Lung (tissue), 12 donors: Measurements from ENCODE around the gene NRXN2. TPM values are rescaled to one million over a fixed set of nuclear protein-coding genes. Genes with fewer than 3 reads are reported as not detected.
A peak's percentile ranks its signal among the peaks of the same experiment; 100 is the strongest.

ENCODE experiments used
- ATAC-seq: fragments of 200-7000 bp; cut with Tn5 transposase; one replicate; pipeline ENCODE4 v1.9.1; 2020; ENCODE audit warnings: moderate number of reproducible peaks; ENCODE audit not compliant: insufficient read depth, low FRiP score
- DNase-seq, 3 donors: peaks; one replicate each; pipeline ENCODE4 v3.0.0-alpha.2; 2013 to 2017
- H3K27ac ChIP-seq, 2 donors: one replicate each; pipeline ENCODE4 v1.5.1; 2013; ENCODE audit warnings: mild to moderate bottlenecking in 2 of 2, moderate library complexity in 2 of 2, control low read depth in 1 of 2, inconsistent platforms in 1 of 2, low read depth in 1 of 2, low read length in 1 of 2
- H3K27me3 ChIP-seq, 3 donors: one replicate each; pipeline ENCODE4 v1.5.1; 2013; ENCODE audit warnings: low read length in 2 of 3; ENCODE audit not compliant: control insufficient read depth in 3 of 3, insufficient read depth in 3 of 3
- H3K36me3 ChIP-seq, 4 donors: one replicate each; pipeline ENCODE4 v1.5.1; 2013; ENCODE audit warnings: low read length in 4 of 4, mild to moderate bottlenecking in 1 of 4, moderate library complexity in 1 of 4; ENCODE audit not compliant: control insufficient read depth in 4 of 4, insufficient read depth in 4 of 4
- H3K4me1 ChIP-seq, 5 donors: one replicate each; pipeline ENCODE4 v1.5.1; 2013; ENCODE audit warnings: low read length in 5 of 5, mild to moderate bottlenecking in 2 of 5, moderate library complexity in 1 of 5; ENCODE audit not compliant: control insufficient read depth in 5 of 5, insufficient read depth in 5 of 5
- H3K4me3 ChIP-seq: one replicate; pipeline ENCODE4 v1.5.1; 2013; ENCODE audit warnings: mild to moderate bottlenecking, control low read depth, moderate library complexity
- H3K9ac ChIP-seq, 2 donors: one replicate each; pipeline ENCODE4 v1.5.1; 2013; ENCODE audit warnings: low read length in 2 of 2, control low read depth in 1 of 2; ENCODE audit not compliant: insufficient read depth in 1 of 2
- H3K9me3 ChIP-seq, 4 donors: one replicate each; pipeline ENCODE4 v1.5.1; 2013; ENCODE audit warnings: low read length in 3 of 4, mild to moderate bottlenecking in 1 of 4, moderate library complexity in 1 of 4; ENCODE audit not compliant: control insufficient read depth in 4 of 4, insufficient read depth in 3 of 4
- whole genome bisulfite sequencing, 2 donors: extraction: QIAGEN DNeasy Blood & Tissue Kit; methylation state at CpG; one replicate each; pipeline ENCODE4 v1.1.7; 2013; 5-methylcytosine and 5-hydroxymethylcytosine counted together
- polyA plus RNA-seq, 2 donors: library from polyadenylated mRNA; stranded (reverse); fragments of 200-250 nt; gene quantifications; one replicate each; pipeline ENCODE4 v1.2.1, GENCODE V29; 2013
- total RNA-seq, 2 donors: library from RNA; depleted of rRNA in 1 of 2; stranded (reverse); fragments of >200 nt in 1 of 2; gene quantifications; one replicate each; pipeline ENCODE4 v1.2.1, GENCODE V29; 2014 to 2021
- TF ChIP-seq, protein P1 (sequence below): IDR thresholded peaks from 2 replicates; pipeline ENCODE4 v1.5.1; 2012; ENCODE audit warnings: mild to moderate bottlenecking; ENCODE audit errors: control extremely low read depth, extremely low read depth
- donor health status: control.
- donor health status: control.
- donor health status: Bipolar disorder and iron deficiency.
- donor health status: healthy.
- donor health status: DM: yes; HTN: yes; CAD: no.

Gene NRXN2
- total and polyA plus RNA-seq, 4 donors = 0.39 to 6.6 (median 1.1) TPM

DNA sequence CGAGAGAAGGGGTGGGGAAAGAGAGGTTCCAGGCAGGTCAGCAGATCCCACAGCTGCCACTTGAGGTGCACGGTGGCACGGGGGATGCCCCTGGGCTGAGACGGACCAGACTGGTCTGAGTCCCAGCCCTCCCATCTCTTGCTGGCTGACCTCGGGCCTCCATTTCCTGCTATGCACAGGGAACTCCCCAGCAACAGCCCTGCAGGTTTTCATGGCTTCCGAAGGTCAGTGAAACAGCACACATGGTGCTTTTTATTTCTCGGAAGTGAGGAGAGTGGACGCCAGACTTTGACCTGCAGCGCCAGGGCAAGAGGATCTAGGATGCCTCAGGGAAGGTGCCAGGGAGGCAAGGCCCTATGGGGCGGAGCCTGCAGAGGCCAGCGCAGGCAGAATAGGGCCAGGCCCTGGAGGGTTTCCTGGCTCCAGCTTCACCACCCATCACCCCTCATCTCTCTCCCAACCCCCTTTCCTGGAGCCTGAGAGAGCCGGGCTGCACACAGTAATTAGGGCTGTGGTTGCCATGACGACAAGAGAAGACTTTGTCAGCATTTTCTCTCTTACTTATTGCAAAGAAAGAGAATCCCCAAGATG, 102.5 kb downstream of the NRXN2 start:
- Histone ChIP-seq H3K36me3 (peaks cover 0 to 14% (median 2%) of the 10 kb centered on the region in 4 donors), H3K27me3 (no peaks in the 10 kb centered on the region), H3K27ac (peak overlapping the region in 1 of 2 donors; percentile 28), H3K9me3 (no peaks in the 10 kb centered on the region), H3K9ac (peak overlapping the region; percentile 5 to 44), H3K4me1 (peaks cover 0 to 40% (median 26%) of the 10 kb centered on the region in 5 donors), H3K4me3 (no peak overlapping the region)
- peak; percentile 91 to 98 (median 97) for DNase-seq
- 50 to 60% methylated on average over 13 of the region's 13 CpGs for WGBS, 2 donors
- ATAC-seq = no peak
- TF ChIP-seq, protein P1, sequence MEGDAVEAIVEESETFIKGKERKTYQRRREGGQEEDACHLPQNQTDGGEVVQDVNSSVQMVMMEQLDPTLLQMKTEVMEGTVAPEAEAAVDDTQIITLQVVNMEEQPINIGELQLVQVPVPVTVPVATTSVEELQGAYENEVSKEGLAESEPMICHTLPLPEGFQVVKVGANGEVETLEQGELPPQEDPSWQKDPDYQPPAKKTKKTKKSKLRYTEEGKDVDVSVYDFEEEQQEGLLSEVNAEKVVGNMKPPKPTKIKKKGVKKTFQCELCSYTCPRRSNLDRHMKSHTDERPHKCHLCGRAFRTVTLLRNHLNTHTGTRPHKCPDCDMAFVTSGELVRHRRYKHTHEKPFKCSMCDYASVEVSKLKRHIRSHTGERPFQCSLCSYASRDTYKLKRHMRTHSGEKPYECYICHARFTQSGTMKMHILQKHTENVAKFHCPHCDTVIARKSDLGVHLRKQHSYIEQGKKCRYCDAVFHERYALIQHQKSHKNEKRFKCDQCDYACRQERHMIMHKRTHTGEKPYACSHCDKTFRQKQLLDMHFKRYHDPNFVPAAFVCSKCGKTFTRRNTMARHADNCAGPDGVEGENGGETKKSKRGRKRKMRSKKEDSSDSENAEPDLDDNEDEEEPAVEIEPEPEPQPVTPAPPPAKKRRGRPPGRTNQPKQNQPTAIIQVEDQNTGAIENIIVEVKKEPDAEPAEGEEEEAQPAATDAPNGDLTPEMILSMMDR = no peak

DNA sequence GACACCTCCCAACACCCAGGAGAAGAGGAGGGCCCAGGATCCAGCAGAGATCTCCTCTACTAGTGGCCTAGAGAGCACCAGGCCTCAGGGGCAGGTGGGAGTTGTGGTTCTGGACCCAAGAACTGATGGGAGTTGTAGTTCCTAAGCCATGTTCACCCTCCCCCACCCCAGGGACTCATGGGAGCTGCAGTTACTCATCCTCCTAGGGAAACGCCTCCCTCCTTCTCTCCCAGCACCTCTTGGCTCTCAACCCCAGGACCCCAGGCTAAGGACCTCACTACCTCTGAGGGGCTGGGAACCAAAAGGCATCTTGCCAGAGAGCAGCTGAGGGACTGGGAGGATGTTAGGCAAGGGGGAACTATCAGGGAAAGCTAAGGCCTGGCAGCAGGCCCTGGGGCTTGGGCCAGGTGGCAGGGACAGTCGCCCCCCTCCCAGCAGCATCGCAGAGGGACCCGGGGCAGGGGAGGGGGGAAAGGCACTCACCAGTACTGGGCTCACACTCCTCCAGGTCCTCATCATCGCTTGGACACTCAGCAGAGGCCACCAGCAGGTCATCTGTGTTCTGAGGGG, 103.1 kb downstream of the NRXN2 start:
- TF ChIP-seq, protein P1 = no peak
- Histone ChIP-seq H3K27me3 (no peaks in the 10 kb centered on the region), H3K4me1 (peaks cover 0 to 40% (median 26%) of the 10 kb centered on the region in 5 donors), H3K36me3 (peaks cover 0 to 17% (median 2%) of the 10 kb centered on the region in 4 donors), H3K9me3 (no peaks in the 10 kb centered on the region), H3K27ac (peak overlapping the region in 1 of 2 donors; percentile 28), H3K9ac (peak overlapping the region; percentile 5 to 53), H3K4me3 (no peak overlapping the region)
- 39 to 46% methylated on average over 5 of the region's 5 CpGs for WGBS, 2 donors
- peak; percentile 78 to 90 (median 84) for DNase-seq
- no peak for ATAC-seq

DNA sequence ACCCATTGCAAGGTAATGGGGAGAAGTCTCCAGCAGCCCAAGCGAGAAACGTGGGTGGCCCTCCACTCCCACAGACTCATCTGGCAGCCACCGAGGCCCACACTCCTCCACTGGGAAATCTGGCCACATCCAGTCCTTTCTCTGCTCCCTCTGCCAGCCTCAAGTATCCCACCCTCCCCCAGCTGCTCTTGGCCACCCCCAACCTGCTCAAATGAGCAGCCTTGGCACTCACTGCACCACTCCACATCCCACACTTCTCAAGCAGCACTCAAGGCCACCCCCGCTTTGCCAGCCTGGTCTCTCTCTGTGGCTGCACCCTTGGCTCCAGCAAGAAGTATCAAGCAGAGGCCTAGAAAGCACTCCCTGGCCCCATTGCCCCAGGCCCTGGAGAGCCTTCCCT, 103.8 kb downstream of the NRXN2 start:
- Histone ChIP-seq H3K36me3 (peaks cover 0 to 17% (median 2%) of the 10 kb centered on the region in 4 donors), H3K27me3 (no peaks in the 10 kb centered on the region), H3K4me3 (no peak overlapping the region), H3K9ac (peak overlapping the region in 1 of 2 donors; percentile 53), H3K4me1 (peaks cover 0 to 40% (median 26%) of the 10 kb centered on the region in 5 donors), H3K27ac (peak overlapping the region in 1 of 2 donors; percentile 18), H3K9me3 (no peaks in the 10 kb centered on the region)
- DNase-seq (peak; percentile 21 to 56 (median 27)), ATAC-seq (no peak)
- TF ChIP-seq, protein P1 = no peak
- 63 to 97% methylated on average over 4 of the region's 4 CpGs for WGBS, 2 donors
